Lung (tissue), 12 donors: ENCODE results near the gene EML1. TPM values are rescaled to one million over a fixed set of nuclear protein-coding genes. Genes with fewer than 3 reads are reported as not detected.

Source experiments
- ATAC-seq: fragments of 200-7000 bp; cut with Tn5 transposase; one replicate; pipeline ENCODE4 v1.9.1; 2020; ENCODE audit warnings: moderate number of reproducible peaks; ENCODE audit not compliant: insufficient read depth, low FRiP score
- DNase-seq, 3 donors: peaks; one replicate each; pipeline ENCODE4 v3.0.0-alpha.2; 2013 to 2017
- H3K27ac ChIP-seq, 2 donors: one replicate each; pipeline ENCODE4 v1.5.1; 2013; ENCODE audit warnings: mild to moderate bottlenecking in 2 of 2, moderate library complexity in 2 of 2, control low read depth in 1 of 2, inconsistent platforms in 1 of 2, low read depth in 1 of 2, low read length in 1 of 2
- H3K27me3 ChIP-seq, 3 donors: one replicate each; pipeline ENCODE4 v1.5.1; 2013; ENCODE audit warnings: low read length in 2 of 3; ENCODE audit not compliant: control insufficient read depth in 3 of 3, insufficient read depth in 3 of 3
- H3K36me3 ChIP-seq, 4 donors: one replicate each; pipeline ENCODE4 v1.5.1; 2013; ENCODE audit warnings: low read length in 4 of 4, mild to moderate bottlenecking in 1 of 4, moderate library complexity in 1 of 4; ENCODE audit not compliant: control insufficient read depth in 4 of 4, insufficient read depth in 4 of 4
- H3K4me1 ChIP-seq, 5 donors: one replicate each; pipeline ENCODE4 v1.5.1; 2013; ENCODE audit warnings: low read length in 5 of 5, mild to moderate bottlenecking in 2 of 5, moderate library complexity in 1 of 5; ENCODE audit not compliant: control insufficient read depth in 5 of 5, insufficient read depth in 5 of 5
- H3K4me3 ChIP-seq: one replicate; pipeline ENCODE4 v1.5.1; 2013; ENCODE audit warnings: mild to moderate bottlenecking, control low read depth, moderate library complexity
- H3K9ac ChIP-seq, 2 donors: one replicate each; pipeline ENCODE4 v1.5.1; 2013; ENCODE audit warnings: low read length in 2 of 2, control low read depth in 1 of 2; ENCODE audit not compliant: insufficient read depth in 1 of 2
- H3K9me3 ChIP-seq, 4 donors: one replicate each; pipeline ENCODE4 v1.5.1; 2013; ENCODE audit warnings: low read length in 3 of 4, mild to moderate bottlenecking in 1 of 4, moderate library complexity in 1 of 4; ENCODE audit not compliant: control insufficient read depth in 4 of 4, insufficient read depth in 3 of 4
- WGBS, 2 donors: extraction: QIAGEN DNeasy Blood & Tissue Kit; methylation state at CpG; one replicate each; pipeline ENCODE4 v1.1.7; 2013; 5-methylcytosine and 5-hydroxymethylcytosine counted together
- polyA plus RNA-seq, 2 donors: library from polyadenylated mRNA; stranded (reverse); fragments of 200-250 nt; gene quantifications; one replicate each; pipeline ENCODE4 v1.2.1, GENCODE V29; 2013
- total RNA-seq, 2 donors: library from RNA; depleted of rRNA in 1 of 2; stranded (reverse); fragments of >200 nt in 1 of 2; gene quantifications; one replicate each; pipeline ENCODE4 v1.2.1, GENCODE V29; 2014 to 2021
- TF ChIP-seq, protein P1 (sequence below): IDR thresholded peaks from 2 replicates; pipeline ENCODE4 v1.5.1; 2012; ENCODE audit warnings: mild to moderate bottlenecking; ENCODE audit errors: control extremely low read depth, extremely low read depth
- donor health status: control.
- donor health status: control.
- donor health status: Bipolar disorder and iron deficiency.
- donor health status: healthy.
- donor health status: DM: yes; HTN: yes; CAD: no.

The EML1 gene
- total and polyA plus RNA-seq, 4 donors, result 6.7 to 88.0 (median 22.8) TPM

DNA sequence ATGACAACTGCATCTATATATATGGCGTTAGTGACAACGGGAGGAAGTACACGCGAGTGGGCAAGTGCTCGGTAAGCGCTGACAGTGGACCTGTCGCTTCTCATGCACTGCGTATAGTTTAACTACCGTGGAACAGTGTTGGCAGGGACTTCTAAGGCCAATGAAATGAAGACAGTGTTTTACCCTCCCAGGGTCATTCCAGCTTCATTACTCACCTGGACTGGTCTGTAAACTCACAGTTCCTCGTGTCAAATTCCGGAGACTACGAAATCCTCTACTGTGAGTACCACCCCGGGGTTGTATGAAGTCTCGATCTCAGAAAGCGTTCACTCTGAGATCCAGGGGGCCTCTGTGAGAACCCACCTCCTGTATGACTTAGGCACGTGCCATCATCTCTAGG is 142.8 kb downstream of the EML1 start:
- Histone ChIP-seq H3K36me3 (peaks cover 0 to 37% (median 7%) of the 10 kb centered on the region in 4 donors), H3K27ac (no peak overlapping the region), H3K9me3 (no peaks in the 10 kb centered on the region), H3K4me1 (no peaks in the 10 kb centered on the region), H3K4me3 (no peak overlapping the region), H3K9ac (no peak overlapping the region), H3K27me3 (no peaks in the 10 kb centered on the region)
- no peak for ATAC-seq
- DNase-seq, result no peak
- 96% methylated on average over 16 of the region's 16 CpGs for WGBS, 2 donors
- TF ChIP-seq, protein P1, sequence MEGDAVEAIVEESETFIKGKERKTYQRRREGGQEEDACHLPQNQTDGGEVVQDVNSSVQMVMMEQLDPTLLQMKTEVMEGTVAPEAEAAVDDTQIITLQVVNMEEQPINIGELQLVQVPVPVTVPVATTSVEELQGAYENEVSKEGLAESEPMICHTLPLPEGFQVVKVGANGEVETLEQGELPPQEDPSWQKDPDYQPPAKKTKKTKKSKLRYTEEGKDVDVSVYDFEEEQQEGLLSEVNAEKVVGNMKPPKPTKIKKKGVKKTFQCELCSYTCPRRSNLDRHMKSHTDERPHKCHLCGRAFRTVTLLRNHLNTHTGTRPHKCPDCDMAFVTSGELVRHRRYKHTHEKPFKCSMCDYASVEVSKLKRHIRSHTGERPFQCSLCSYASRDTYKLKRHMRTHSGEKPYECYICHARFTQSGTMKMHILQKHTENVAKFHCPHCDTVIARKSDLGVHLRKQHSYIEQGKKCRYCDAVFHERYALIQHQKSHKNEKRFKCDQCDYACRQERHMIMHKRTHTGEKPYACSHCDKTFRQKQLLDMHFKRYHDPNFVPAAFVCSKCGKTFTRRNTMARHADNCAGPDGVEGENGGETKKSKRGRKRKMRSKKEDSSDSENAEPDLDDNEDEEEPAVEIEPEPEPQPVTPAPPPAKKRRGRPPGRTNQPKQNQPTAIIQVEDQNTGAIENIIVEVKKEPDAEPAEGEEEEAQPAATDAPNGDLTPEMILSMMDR, result no peak

DNA sequence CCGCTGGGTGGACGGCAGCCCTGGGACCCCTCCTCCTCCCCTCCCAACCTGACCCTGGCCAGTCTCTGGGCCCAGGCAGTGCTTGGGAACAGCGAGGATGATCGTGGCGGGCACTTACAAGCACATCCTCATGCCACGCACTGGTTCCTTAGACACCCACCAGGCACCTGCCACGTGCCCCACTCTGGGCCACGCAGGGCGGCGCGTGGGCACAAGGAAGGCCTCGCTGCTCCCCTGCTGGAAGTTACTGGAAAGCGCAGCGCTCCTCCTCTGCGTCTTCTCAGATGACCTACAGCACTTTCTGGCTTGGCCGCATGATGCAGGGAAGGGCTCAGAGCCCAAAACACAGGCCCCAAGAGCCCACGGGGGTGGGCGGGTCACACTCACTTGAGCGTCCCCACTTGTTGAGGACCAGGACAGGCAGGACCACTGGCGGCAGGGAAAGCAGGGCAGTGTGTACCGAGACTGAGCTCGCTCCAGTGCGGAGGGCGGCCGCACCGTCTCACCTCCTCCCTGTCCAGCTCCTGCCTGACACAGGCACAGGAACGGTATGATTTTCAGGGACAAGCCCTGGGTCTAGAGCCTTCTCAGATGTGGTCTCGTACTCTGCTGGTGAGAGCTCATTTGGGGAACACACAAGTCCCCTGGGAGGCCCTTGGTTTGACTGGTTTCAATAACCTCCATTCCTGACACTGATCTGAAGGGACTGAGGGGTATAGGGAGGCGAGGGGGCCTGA is 143.7 kb downstream of the EML1 start:
- Histone ChIP-seq H3K4me1 (no peaks in the 10 kb centered on the region), H3K9me3 (no peaks in the 10 kb centered on the region), H3K27me3 (no peaks in the 10 kb centered on the region), H3K4me3 (no peak overlapping the region), H3K36me3 (peaks cover 0 to 33% (median 7%) of the 10 kb centered on the region in 4 donors), H3K27ac (no peak overlapping the region), H3K9ac (no peak overlapping the region)
- ATAC-seq (no peak), DNase-seq (no peak)
- WGBS, 2 donors, result 94 to 95% methylated on average over 29 of the region's 29 CpGs
- TF ChIP-seq, protein P1, result no peak

DNA sequence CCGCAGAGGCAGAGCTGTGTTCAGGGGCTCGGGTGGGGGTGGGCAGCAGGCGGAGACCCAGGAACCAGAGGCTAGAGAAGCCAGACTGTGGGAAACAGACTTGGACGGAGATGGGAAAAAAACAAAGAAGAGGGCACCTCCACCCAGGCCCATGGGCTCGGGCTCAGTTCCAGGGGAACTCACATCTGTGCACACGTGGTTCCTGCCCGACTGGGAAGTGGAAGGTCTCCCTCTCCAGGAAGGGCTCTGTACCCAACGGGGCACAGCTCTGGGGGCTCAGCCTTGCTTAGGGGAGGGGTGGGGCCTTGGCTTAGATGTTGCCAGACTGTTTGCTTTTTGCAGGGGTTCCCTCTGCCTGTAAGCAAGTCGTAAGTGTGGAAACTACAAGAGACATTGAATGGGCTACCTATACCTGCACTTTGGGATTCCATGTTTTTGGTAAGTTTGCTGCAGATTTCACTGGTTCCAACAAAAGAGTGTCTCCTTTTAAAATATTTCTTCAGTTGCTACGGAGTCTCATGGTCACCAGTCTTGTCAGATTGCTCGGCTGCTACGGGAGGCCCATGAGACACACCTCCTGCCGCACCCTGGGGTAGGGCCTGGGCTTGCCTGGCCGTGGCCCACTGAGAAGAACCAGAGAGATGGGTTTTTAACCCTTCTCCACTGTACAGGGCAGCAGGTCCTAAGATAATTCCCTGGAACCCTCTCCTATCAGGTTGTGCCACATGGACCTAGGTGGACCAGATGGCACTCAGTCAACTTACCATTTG is 144.4 kb downstream of the EML1 start:
- 74 to 77% methylated on average over 14 of the region's 14 CpGs for WGBS, 2 donors

More for the DNA sequence above, 144.4 kb downstream of the EML1 start:
- Histone ChIP-seq H3K36me3 (peaks cover 0 to 35% (median 7%) of the 10 kb centered on the region in 4 donors), H3K4me1 (no peaks in the 10 kb centered on the region), H3K9me3 (no peaks in the 10 kb centered on the region), H3K27ac (no peak overlapping the region), H3K27me3 (no peaks in the 10 kb centered on the region), H3K4me3 (no peak overlapping the region), H3K9ac (no peak overlapping the region)
- TF ChIP-seq, protein P1, result no peak
- no peak for DNase-seq
- ATAC-seq, result no peak
